ENCODE results near the gene CFAP70.

CFAP70 gene

DNA sequence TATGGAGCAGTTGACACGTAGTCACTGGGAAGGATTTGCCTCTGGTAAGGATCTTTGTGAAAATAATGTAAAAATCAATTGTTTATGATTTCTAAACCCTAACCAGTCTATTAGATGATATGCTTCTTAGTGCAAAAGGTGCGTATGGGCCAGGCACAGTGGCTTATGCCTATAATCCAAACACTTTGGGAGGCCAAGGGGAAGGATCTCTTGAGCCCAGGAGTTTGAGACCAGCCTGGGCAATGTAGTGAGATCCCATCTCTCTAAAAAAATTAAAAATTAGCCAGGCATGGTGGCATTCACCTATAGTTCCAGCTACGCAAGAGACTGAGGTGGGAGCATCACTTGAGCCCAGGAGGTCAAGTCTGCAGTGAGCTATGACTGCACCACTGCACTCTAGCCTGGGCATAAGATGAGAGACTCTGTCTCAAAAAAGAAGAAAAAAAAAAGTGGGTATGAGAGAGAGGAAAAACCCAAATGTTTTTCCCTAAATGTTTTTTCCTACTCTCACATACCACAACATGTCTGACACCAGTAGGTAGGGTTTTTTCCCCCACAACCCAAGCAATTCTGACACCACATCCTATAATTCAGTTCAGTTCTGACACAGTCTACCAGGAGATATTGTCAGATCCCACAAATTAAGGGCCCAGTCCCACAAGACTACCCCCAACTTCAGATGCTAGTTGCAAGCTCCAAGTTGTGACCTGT is 148.1 kb downstream of the CFAP70 start:
- DNase-seq: no peak

DNA sequence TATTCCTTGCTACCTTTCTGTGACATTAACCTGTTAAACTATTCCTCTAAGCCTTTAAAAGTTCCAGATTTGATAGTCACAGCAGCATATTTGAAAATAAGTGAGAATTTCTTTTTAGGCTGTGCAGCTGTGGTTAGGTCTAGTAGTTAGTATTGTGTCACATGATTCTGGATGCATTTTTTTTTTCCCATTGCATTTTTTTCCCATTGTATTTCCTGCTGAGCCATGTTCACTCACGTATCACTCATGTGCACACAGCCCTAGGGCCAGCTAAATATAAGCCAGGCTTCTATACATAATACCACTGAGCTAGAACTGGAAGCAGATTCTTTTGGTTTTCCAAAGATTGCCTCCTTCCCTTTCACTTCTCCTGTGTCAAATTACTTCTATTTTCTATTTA is 149.0 kb downstream of the CFAP70 start:
- DNase-seq: no peak

- DNase-seq: no peak
These were observed 150.8 kb downstream of the CFAP70 start for GRCh38 chr10:73207883-73208282.

DNA sequence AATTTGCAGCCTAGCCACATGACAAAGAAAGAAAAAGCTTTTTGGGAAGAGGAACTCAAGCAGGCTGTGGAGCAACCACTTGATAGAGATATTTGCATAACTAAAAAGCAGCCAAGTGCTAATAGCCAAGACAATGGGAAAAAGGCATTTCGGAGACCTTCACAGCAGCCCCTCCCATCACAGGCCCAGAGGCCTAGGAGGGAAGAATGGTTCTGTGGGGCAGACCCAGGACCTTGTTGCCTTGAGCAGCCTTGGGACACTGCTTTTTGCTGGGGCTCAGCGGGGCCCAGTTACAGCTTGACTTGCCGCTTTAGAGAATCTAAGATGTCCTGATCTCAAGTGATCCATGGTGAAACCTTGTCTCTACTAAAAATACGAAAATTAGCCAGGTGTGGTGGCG is 152.3 kb downstream of the CFAP70 start:
- no peak for DNase-seq

DNA sequence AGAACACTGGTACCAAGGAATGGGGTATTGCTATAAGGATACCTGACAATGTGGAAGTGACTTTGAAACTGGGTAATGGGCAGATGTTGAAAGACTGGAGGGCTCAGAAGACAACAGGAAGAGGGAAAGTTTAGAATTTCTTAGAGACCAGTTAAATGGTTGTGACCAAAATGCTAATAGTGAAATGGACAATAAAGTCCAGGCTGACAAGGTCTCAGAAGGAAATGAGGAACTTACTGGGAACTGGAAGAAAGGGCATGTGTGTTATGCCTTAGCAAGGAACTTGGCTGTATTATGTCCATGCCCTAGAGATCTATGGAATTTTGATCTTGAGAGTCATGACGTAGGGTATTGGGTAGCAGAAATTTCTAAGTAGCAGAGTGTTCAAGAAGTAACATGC is 152.8 kb downstream of the CFAP70 start:
- no peak for DNase-seq

DNA sequence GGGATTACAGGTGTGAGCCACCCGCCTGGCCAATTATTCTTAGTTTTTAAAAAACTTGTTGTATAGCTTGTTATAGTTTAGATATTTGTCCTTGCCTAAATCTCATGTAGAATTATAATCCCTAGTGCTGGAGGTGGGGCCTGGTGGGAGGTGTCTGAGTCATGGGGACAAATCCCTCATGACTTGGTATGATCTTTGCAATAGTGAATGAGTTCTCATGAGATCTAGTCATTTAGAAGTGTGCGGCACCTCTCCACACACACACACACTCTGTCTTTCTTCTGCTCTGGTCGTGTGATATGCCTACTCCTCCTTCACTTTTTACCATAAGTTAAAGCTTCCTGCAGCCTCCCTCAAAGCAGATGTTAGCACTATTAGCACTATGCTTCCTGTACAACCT is 153.6 kb downstream of the CFAP70 start:
- no peak for DNase-seq

Data from 8988T (cell line).